NT2/D1 (cell line): ENCODE data around the gene MFAP2.

ENCODE experiments used
- DNase-seq: peaks from one replicate; pipeline ENCODE4 v3.0.0-alpha.2; 2011; ENCODE audit warnings: low read depth, low spot score
- H3K27me3 ChIP-seq: 2 replicates; pipeline ENCODE4 v1.6.0; 2011; ENCODE audit warnings: mild to moderate bottlenecking; ENCODE audit not compliant: insufficient read length, insufficient read depth
- H3K36me3 ChIP-seq: 2 replicates; pipeline ENCODE4 v1.6.1; 2011; ENCODE audit warnings: mild to moderate bottlenecking, low read length, mixed read lengths; ENCODE audit not compliant: insufficient read depth, insufficient read length
- H3K4me1 ChIP-seq: 2 replicates; pipeline ENCODE4 v1.5.1; 2011; ENCODE audit not compliant: insufficient read depth, insufficient read length
- H3K4me3 ChIP-seq: 2 replicates; pipeline ENCODE4 v1.5.1; 2011; ENCODE audit warnings: low read depth; ENCODE audit not compliant: insufficient read length
- H3K9ac ChIP-seq: 2 replicates; pipeline ENCODE4 v1.6.0; 2011; ENCODE audit warnings: low read depth; ENCODE audit not compliant: insufficient read length
- H3K9me3 ChIP-seq: 2 replicates; pipeline ENCODE4 v1.5.1; 2011; ENCODE audit warnings: mild to moderate bottlenecking, low read length; ENCODE audit not compliant: insufficient read depth
- SUZ12 ChIP-seq: IDR thresholded peaks from 2 replicates; pipeline ENCODE4 v1.6.1; 2011; ENCODE audit not compliant: insufficient read length, insufficient read depth; ENCODE audit errors: extremely low read depth
- YY1 ChIP-seq: IDR thresholded peaks from 2 replicates; pipeline ENCODE4 v1.6.1; 2011; ENCODE audit not compliant: insufficient read length, insufficient read depth
- ZNF274 ChIP-seq: IDR thresholded peaks from 2 replicates; pipeline ENCODE4 v1.6.1; 2011; ENCODE audit warnings: mild to moderate bottlenecking, low read depth, low read length

The MFAP2 gene

GRCh38 chr1:17023102-17023501 lies 42.7 kb upstream of the MFAP2 start:
- no peak overlapping the region for H3K4me3 ChIP-seq
- H3K9ac ChIP-seq, result no peak overlapping the region
- H3K4me1 ChIP-seq, result no peaks in the 10 kb centered on the region
- no peaks in the 10 kb centered on the region for H3K27me3 ChIP-seq
- peaks cover 89% of the 10 kb centered on the region for H3K36me3 ChIP-seq
- H3K9me3 ChIP-seq, result no peaks in the 10 kb centered on the region
- DNase-seq, result no peak
- no peak for TF ChIP-seq SUZ12
- no peak for TF ChIP-seq YY1
- no peak for TF ChIP-seq ZNF274

DNA sequence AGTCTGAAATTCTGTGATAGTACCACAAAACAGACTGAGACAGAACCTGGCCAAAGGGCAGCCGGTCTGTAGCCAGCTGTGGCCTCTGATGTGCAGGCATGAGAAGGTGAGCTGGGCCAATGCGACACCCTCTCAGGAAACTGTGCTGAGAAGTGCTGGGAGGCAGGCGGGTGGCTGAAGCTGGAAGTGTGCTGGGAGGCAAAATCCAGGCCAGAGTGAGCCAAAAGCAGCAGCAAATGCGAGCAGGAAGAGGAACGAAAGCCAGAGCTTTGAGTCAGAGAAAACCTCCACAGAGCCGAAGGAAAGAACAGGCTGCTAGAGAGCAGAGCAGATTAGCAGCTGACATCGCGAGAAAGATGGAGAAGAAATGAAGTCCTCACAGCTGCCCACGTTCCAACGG lies 41.5 kb upstream of the MFAP2 start:
- DNase-seq, result no peak
- Histone ChIP-seq H3K4me3 (no peak overlapping the region), H3K9ac (no peak overlapping the region), H3K27me3 (no peaks in the 10 kb centered on the region), H3K36me3 (peaks cover 84% of the 10 kb centered on the region), H3K9me3 (no peaks in the 10 kb centered on the region), H3K4me1 (no peaks in the 10 kb centered on the region)
- TF ChIP-seq ZNF274 (no peak), YY1 (no peak), SUZ12 (no peak)

- H3K27me3 ChIP-seq, result no peaks in the 10 kb centered on the region
- H3K9ac ChIP-seq, result no peak overlapping the region
- no peaks in the 10 kb centered on the region for H3K9me3 ChIP-seq
- DNase-seq, result no peak
- no peaks in the 10 kb centered on the region for H3K4me1 ChIP-seq
- TF ChIP-seq SUZ12, result no peak
- TF ChIP-seq ZNF274, result no peak
- TF ChIP-seq YY1, result no peak
- H3K4me3 ChIP-seq, result no peak overlapping the region
- H3K36me3 ChIP-seq, result peaks cover 72% of the 10 kb centered on the region
These were observed 40.1 kb upstream of the MFAP2 start for GRCh38 chr1:17020502-17020901.

DNA sequence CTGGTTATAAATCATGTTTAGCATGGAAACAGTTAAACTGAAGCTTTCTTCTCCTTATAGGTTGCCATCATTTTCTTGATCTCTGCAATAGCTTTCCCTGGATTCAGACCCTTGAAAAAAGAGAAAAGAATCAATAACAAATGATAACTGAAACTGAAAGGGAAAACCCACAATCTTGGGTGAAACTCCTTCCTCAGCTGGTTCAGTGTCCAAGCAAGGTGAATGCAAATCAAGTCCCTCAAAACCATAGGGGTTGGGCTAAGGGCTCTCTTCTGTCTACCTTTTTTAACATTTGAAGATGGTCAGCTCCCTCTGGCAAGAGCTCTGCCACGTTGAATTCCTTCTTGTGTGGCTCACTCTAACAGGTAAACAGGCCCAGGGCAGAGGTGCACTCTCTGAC lies 38.4 kb upstream of the MFAP2 start:
- peaks cover 5% of the 10 kb centered on the region for H3K4me1 ChIP-seq
- peaks cover 60% of the 10 kb centered on the region for H3K36me3 ChIP-seq
- no peaks in the 10 kb centered on the region for H3K9me3 ChIP-seq
- DNase-seq, result no peak
- H3K9ac ChIP-seq, result no peak overlapping the region
- no peak overlapping the region for H3K4me3 ChIP-seq
- H3K27me3 ChIP-seq, result no peaks in the 10 kb centered on the region
- TF ChIP-seq YY1 (no peak), SUZ12 (no peak), ZNF274 (no peak)

GRCh38 chr1:17017435-17017834 lies 37.0 kb upstream of the MFAP2 start:
- Histone ChIP-seq H3K4me1 (peaks cover 11% of the 10 kb centered on the region), H3K9ac (no peak overlapping the region), H3K27me3 (no peaks in the 10 kb centered on the region), H3K36me3 (peaks cover 46% of the 10 kb centered on the region), H3K9me3 (no peaks in the 10 kb centered on the region), H3K4me3 (no peak overlapping the region)
- no peak for TF ChIP-seq YY1
- TF ChIP-seq SUZ12, result no peak
- TF ChIP-seq ZNF274, result no peak
- no peak for DNase-seq

DNA sequence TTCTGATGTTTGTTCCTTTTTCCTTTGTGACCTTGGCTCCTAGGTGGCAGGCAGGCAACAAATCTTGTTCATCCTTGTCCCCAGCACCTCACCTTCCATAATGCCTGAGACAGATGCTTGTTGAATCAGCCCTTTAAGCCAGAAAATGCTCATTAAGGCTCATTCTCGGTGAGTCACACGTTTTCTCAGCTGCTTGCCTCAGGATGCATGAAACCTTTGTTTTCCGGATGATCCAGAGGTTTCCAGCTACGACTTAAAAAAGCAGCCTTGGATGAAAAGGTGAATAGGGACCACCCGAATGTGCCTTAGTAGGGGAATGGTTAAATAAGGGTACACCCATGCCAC lies 35.9 kb upstream of the MFAP2 start:
- peaks cover 11% of the 10 kb centered on the region for H3K4me1 ChIP-seq

DNA sequence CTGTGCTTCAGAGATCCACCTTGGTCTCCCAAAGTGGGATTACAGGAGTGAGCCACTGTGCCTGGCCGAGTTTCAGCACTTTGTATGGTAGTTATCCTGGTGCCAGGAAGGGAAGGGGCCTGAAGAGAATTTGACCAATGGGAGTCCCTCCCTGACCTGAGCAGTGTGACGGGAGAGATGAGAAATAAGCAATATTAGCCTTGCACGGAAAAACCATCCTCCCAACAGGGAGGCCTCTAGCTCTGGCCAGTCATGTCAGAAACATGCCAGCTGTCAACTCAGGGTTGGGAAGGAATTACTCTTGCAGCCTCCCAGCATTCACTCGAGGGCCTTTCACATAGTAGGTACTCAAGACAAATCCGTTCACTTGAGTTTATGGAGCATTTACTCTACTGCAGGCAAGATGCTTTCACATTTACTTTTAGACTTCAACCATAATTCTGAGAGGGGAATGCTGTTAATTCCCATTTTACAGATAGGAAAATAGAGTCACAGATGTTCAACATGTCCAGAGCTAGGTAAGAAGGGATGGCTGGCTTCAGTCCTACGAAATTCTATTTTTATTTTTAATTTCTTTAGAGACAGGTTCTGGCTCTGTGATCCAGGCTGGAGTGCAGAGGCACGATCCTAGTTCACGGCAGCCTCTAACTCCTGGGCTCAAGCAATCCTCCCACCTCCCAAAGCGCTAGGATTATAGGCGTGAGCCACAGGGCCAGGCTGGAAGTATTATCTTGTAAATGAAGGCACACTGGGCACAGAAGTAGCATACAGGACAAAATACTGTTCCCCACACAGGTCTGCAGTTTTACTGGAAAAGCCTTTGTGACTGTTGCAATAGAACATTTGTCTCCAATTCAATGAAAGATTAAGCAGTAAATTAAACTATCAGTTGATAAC lies 34.5 kb upstream of the MFAP2 start:
- no peak for DNase-seq
- peaks cover 15% of the 10 kb centered on the region for H3K4me1 ChIP-seq
- no peak overlapping the region for H3K4me3 ChIP-seq
- no peak for TF ChIP-seq SUZ12
- TF ChIP-seq YY1, result no peak
- no peak for TF ChIP-seq ZNF274
- H3K36me3 ChIP-seq, result peaks cover 23% of the 10 kb centered on the region
- no peaks in the 10 kb centered on the region for H3K27me3 ChIP-seq
- H3K9ac ChIP-seq, result peak overlapping the region; percentile 57
- no peaks in the 10 kb centered on the region for H3K9me3 ChIP-seq

More for the DNA sequence above, 35.9 kb upstream of the MFAP2 start:
- peak; percentile 47 for DNase-seq
- Histone ChIP-seq H3K9ac (peak overlapping the region; percentile 2), H3K9me3 (no peaks in the 10 kb centered on the region), H3K27me3 (no peaks in the 10 kb centered on the region), H3K4me3 (no peak overlapping the region), H3K36me3 (peaks cover 36% of the 10 kb centered on the region)
- TF ChIP-seq YY1, result no peak
- TF ChIP-seq SUZ12, result no peak
